Fibroblast of lung (primary cell): Measurements from ENCODE around the gene CLNK. TPM values are rescaled to one million over a fixed set of nuclear protein-coding genes. Genes with fewer than 3 reads are reported as not detected.
A peak's percentile ranks its signal among the peaks of the same experiment; 100 is the strongest.

Experiments
- DNase-seq, 2 donors: peaks; one replicate each; pipeline versions ENCODE4 v3.0.0 to v3.0.0-alpha.2; 2010; ENCODE audit warnings: low read depth in 2 of 2
- H2AFZ ChIP-seq: 2 replicates; pipeline ENCODE4 v1.5.1; 2012; ENCODE audit warnings: low read length, control low read depth, inconsistent platforms
- H3K27ac ChIP-seq: 2 replicates; pipeline ENCODE4 v1.5.1; 2011; ENCODE audit warnings: low read length, control low read depth; ENCODE audit not compliant: insufficient read depth
- H3K27me3 ChIP-seq: 2 replicates; pipeline ENCODE4 v1.5.1; 2011; ENCODE audit warnings: mild to moderate bottlenecking, low read length; ENCODE audit not compliant: control insufficient read depth, insufficient read depth
- H3K36me3 ChIP-seq: 2 replicates; pipeline ENCODE4 v1.5.1; 2011; ENCODE audit warnings: low read length; ENCODE audit not compliant: control insufficient read depth, insufficient read depth
- H3K4me1 ChIP-seq: 2 replicates; pipeline ENCODE4 v1.5.1; 2011; ENCODE audit warnings: low read length; ENCODE audit not compliant: control insufficient read depth, insufficient read depth; ENCODE audit errors: extremely low read depth
- H3K4me2 ChIP-seq: 2 replicates; pipeline ENCODE4 v1.5.1; 2011; ENCODE audit warnings: low read length, control low read depth; ENCODE audit not compliant: insufficient read depth; ENCODE audit errors: extremely low read depth
- H3K4me3 ChIP-seq, 4 experiments: fragments of 200-600 bp in 1 of 4; sonication (generic) in 1 of 4; replicated peaks in 1 of 4; 2 replicates each; pipeline ENCODE4 v1.5.1; 2011 to 2016; ENCODE audit warnings: low read length in 4 of 4, low read depth in 3 of 4, mild to moderate bottlenecking in 3 of 4, control low read depth in 2 of 4, inconsistent platforms in 1 of 4, mixed read lengths in 1 of 4; ENCODE audit not compliant: insufficient read depth in 1 of 4; ENCODE audit errors: control extremely low read depth in 1 of 4
- H3K79me2 ChIP-seq: 2 replicates; pipeline ENCODE4 v1.5.1; 2012; ENCODE audit warnings: mild to moderate bottlenecking, low read length, inconsistent platforms; ENCODE audit not compliant: control insufficient read depth, insufficient read depth
- H3K9ac ChIP-seq: 2 replicates; pipeline ENCODE4 v1.5.1; 2011; ENCODE audit warnings: mild to moderate bottlenecking, low read length, control low read depth; ENCODE audit not compliant: insufficient read depth
- H3K9me3 ChIP-seq: 2 replicates; pipeline ENCODE4 v1.5.1; 2012; ENCODE audit warnings: low read depth, low read length; ENCODE audit not compliant: control insufficient read depth, insufficient read depth
- H4K20me1 ChIP-seq: 2 replicates; pipeline ENCODE4 v1.5.1; 2011; ENCODE audit warnings: low read length; ENCODE audit not compliant: control insufficient read depth, insufficient read depth; ENCODE audit errors: extremely low read depth
- CTCF ChIP-seq, 2 donors: IDR thresholded peaks in 1 of 2; conservative IDR thresholded peaks in 1 of 2; 1 replicate in 1 of 2; 2 replicates in 1 of 2; pipeline ENCODE4 v1.5.1; 2011 to 2012; ENCODE audit warnings: low read length in 2 of 2, control low read depth in 1 of 2, inconsistent platforms in 1 of 2, low read depth in 1 of 2, mild to moderate bottlenecking in 1 of 2
- EZH2 ChIP-seq: IDR thresholded peaks from 2 replicates; pipeline ENCODE4 v1.5.1; 2012; ENCODE audit warnings: low read length, control low read depth, mild to moderate bottlenecking; ENCODE audit errors: missing control alignments
- polyA plus RNA-seq, 2 donors: library from polyadenylated mRNA; depleted of rRNA in 1 of 2; stranded (reverse) in 1 of 2; unstranded in 1 of 2; fragments of >200 nt; gene quantifications; 2 replicates each; pipeline ENCODE4 v1.2.1, GENCODE V29; 2011 to 2012; ENCODE audit warnings: missing spikeins in 1 of 2
- total RNA-seq: library from RNA; depleted of rRNA; stranded (reverse); fragments of >200 nt; gene quantifications from 2 replicates; pipeline ENCODE4 v1.2.1, GENCODE V29; 2014

CLNK gene
- total and polyA plus RNA-seq, 2 donors (not counting 1 experiment from before 2014, with no cell fraction given), result not detected

- Histone ChIP-seq H3K79me2 (no peaks in the 10 kb centered on the region), H3K27me3 (no peaks in the 10 kb centered on the region), H3K9me3 (no peaks in the 10 kb centered on the region), H3K4me3 (no peak overlapping the region), H3K9ac (no peak overlapping the region), H2AFZ (no peak overlapping the region), H3K4me1 (no peaks in the 10 kb centered on the region), H3K36me3 (no peaks in the 10 kb centered on the region), H4K20me1 (no peaks in the 10 kb centered on the region), H3K4me2 (no peak overlapping the region), H3K27ac (no peak overlapping the region)
- DNase-seq, result no peak
- no peak for TF ChIP-seq CTCF (conservative IDR thresholded peaks at IDR 0.05 in 1 of 2, IDR thresholded peaks at IDR 0.05 in 1 of 2; ENCODE audit: low read depth in 1 of 2, low read length in 2 of 2)
- no peak for TF ChIP-seq EZH2
Observed at GRCh38 chr4:10721616-10722015, 37.0 kb upstream of the CLNK start.

- H3K4me3 ChIP-seq, result no peak overlapping the region
- no peaks in the 10 kb centered on the region for H4K20me1 ChIP-seq
- H3K4me1 ChIP-seq, result no peaks in the 10 kb centered on the region
- H3K9me3 ChIP-seq, result no peaks in the 10 kb centered on the region
- H3K79me2 ChIP-seq, result no peaks in the 10 kb centered on the region
- no peak for TF ChIP-seq CTCF (conservative IDR thresholded peaks at IDR 0.05 in 1 of 2, IDR thresholded peaks at IDR 0.05 in 1 of 2; ENCODE audit: low read depth in 1 of 2, low read length in 2 of 2)
- TF ChIP-seq EZH2, result no peak
- no peak overlapping the region for H3K27ac ChIP-seq
- H3K27me3 ChIP-seq, result no peaks in the 10 kb centered on the region
- no peak overlapping the region for H2AFZ ChIP-seq
- no peaks in the 10 kb centered on the region for H3K36me3 ChIP-seq
- no peak overlapping the region for H3K9ac ChIP-seq
- H3K4me2 ChIP-seq, result no peak overlapping the region
- DNase-seq, result peak in 1 of 2 donors; percentile 19
Observed at GRCh38 chr4:10716163-10716562, 31.6 kb upstream of the CLNK start.

GRCh38 chr4:10715696-10716095 is 31.1 kb upstream of the CLNK start:
- peak; percentile 42 to 80 for DNase-seq
- no peaks in the 10 kb centered on the region for H3K9me3 ChIP-seq
- no peaks in the 10 kb centered on the region for H3K27me3 ChIP-seq
- TF ChIP-seq EZH2 (no peak), CTCF (conservative IDR thresholded peaks at IDR 0.05 in 1 of 2, IDR thresholded peaks at IDR 0.05 in 1 of 2; ENCODE audit: low read depth in 1 of 2, low read length in 2 of 2) (no peak)
- H4K20me1 ChIP-seq, result no peaks in the 10 kb centered on the region
- H3K79me2 ChIP-seq, result no peaks in the 10 kb centered on the region
- H3K4me2 ChIP-seq, result no peak overlapping the region
- no peak overlapping the region for H3K9ac ChIP-seq
- H3K4me1 ChIP-seq, result no peaks in the 10 kb centered on the region
- H3K27ac ChIP-seq, result no peak overlapping the region
- no peaks in the 10 kb centered on the region for H3K36me3 ChIP-seq
- H2AFZ ChIP-seq, result no peak overlapping the region
- H3K4me3 ChIP-seq, result no peak overlapping the region
